Stimulated activated CD8-positive, alpha-beta memory T cell treated with anti-CD3 and anti-CD28 coated beads, Interleukin-7, amount 100 ng/mL, for 4 hours (primary cell): ENCODE results near the gene RBM19.
"Not testable (repeated sequence)": the region's sequence is repeated elsewhere in the genome, so short reads cannot be mapped to it uniquely, and the experiment has no call there.

Source experiments
- DNase-seq, 2 donors: peaks; one replicate each; pipeline ENCODE4 v3.0.0-alpha.2; 2020; ENCODE audit warnings: low read depth in 2 of 2

RBM19 gene, protein sequence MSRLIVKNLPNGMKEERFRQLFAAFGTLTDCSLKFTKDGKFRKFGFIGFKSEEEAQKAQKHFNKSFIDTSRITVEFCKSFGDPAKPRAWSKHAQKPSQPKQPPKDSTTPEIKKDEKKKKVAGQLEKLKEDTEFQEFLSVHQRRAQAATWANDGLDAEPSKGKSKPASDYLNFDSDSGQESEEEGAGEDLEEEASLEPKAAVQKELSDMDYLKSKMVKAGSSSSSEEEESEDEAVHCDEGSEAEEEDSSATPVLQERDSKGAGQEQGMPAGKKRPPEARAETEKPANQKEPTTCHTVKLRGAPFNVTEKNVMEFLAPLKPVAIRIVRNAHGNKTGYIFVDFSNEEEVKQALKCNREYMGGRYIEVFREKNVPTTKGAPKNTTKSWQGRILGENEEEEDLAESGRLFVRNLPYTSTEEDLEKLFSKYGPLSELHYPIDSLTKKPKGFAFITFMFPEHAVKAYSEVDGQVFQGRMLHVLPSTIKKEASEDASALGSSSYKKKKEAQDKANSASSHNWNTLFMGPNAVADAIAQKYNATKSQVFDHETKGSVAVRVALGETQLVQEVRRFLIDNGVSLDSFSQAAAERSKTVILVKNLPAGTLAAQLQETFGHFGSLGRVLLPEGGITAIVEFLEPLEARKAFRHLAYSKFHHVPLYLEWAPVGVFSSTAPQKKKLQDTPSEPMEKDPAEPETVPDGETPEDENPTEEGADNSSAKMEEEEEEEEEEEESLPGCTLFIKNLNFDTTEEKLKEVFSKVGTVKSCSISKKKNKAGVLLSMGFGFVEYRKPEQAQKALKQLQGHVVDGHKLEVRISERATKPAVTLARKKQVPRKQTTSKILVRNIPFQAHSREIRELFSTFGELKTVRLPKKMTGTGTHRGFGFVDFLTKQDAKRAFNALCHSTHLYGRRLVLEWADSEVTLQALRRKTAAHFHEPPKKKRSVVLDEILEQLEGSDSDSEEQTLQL

DNA sequence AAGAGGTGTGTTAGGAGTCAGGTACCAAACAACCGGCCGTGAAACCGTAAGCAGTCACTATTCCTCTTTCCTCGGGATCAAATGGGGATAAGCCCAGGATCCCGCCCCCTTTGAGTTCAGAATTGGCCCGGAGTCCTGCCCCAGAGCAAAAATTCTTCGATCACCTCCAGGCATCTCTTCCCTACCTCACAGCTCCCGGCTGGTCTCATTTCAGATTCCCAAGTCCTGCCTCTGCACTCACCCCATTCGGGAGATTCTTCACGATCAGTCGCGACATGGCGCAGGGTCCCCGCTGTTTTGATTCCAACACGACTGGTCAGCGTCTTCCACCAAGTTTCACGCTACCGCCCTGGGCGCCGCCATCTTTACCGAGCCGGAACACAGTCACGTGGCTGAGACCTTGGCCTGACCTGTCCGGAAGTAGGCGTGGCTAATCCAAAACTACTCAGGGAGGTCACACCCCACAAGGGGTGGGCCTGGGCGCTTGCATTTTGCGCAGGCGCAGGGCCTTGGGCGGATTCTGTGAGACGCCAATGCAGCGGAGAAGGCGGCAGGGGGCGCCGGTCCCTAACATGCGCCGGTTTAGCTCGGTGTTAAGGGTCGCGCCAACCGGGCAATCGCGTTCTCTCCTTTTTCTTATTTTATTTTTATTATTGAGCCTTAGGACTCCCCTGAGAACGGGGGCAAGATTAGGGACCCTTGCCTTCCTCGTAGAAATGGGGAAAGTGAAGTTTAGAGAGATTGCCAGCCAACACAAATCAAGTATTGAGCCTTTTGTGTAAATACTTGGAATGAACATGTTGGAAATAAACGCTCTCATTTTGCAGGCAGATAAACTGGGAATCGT, at the start of gene RBM19:
Gene RBM19, minus strand, starts transcription at position 375 of the 847 bp plus-strand sequence. Its CDS starts 98 bp downstream, at position 277.
- DNase-seq = peak; percentile 93 to 97

DNA sequence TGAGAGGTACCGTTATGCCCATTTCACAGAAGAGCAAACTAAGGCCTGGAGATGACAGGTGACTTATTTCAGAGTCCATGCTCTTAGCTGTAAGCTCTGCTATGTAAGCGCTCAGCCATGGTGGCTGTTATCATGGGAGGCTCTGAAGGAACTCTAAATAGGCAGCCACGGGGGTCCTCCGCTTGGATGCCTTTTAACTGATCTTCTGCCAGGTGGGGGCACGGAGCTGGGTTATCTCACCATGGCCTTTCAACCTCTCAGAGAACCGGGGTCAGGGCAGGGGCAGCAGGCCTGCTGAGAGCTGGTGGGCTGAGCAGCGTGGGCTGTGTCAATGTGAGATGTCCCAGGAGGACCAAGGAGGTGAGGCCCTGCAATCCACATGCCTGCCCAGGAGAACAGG, 49.7 kb upstream of the RBM19 start:
- DNase-seq = no peak

DNA sequence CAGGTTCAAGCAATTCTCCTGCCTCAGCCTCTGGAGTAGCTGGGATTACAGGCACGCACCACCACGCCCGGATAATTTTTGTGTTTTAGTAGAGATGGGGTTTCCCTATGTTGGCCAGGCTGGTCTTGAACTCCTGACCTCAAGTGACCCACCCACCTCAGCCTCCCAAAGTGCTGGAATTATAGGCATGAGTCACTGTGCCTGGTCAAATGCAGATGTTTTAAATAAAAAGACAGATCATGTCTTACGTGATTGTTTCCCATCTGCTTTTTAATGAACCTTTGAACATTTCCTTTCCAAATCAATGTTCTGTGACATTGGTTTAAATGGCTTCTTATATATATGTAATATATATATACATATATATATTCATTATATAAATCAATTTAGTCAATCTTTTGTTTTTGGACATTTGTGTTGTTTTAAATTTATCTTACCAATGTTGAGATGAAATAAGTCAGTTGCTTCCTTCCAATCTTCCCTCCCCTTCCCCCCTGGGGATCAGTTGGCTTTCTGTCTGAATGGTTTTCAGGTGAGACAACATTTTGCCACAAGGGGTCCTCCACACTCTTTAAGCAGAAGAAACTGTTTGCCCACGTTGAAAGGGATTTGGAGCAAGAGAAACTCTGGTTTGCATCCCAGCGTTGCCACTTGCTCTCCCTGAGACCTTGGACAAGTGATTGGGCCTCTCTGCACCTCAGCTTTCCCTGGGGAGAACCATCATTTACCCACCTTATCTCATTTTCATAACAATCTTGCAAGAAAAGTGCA, 47.6 kb upstream of the RBM19 start:
- DNase-seq = no peak

DNA sequence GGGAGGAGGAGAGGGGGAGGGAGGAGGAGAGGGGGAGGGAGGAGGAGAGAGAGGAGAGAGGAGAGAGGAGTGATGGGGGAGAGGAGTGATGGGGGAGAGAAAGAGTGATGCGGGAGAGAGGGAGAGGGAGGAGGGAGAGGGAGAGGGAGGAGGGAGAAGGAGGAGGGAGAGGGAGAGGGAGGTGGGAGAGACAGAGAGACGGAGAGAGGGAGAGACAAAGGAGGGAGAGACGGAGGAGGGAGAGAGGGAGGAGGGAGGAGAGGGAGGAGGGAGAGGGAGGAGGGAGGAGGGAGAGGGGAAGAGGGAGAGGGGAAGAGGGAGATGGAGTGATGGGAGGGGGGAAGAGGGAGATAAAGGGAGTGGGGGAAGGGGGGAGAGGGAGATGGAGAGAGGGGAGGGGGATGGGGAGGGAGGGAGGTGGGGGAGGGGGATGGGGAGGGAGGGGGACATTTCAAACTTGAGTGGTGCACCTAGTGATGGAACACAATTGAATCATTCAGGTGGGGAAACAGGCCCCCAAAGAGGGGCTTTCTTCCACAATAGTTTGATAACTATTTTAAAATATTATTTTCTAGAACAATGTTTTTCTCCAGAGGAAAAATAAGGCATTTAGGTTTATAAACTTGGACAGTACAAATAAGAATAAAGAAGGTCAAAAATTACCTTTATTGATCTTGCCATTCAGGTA, 46.8 kb upstream of the RBM19 start:
- DNase-seq = no peak

DNA sequence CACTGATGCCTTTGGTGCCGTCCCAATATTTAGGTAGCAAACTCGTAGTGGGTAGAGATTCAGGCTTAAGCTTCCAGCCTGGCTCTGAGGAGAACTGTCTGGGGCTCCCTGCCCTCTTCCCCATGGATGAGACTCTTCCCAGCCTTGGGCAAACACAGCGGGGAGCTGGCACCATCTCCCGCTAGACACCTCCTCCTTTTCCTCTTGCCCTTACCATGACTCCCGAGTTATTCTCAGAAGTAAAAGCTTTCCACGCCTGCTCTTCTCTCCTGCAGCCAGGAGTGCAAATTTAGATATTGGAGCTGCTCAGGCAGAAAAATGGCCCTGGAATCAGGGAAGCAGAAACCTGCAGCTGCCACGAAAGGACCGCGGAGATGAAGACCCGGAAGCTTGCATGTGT, 45.6 kb upstream of the RBM19 start:
- no peak for DNase-seq

DNA sequence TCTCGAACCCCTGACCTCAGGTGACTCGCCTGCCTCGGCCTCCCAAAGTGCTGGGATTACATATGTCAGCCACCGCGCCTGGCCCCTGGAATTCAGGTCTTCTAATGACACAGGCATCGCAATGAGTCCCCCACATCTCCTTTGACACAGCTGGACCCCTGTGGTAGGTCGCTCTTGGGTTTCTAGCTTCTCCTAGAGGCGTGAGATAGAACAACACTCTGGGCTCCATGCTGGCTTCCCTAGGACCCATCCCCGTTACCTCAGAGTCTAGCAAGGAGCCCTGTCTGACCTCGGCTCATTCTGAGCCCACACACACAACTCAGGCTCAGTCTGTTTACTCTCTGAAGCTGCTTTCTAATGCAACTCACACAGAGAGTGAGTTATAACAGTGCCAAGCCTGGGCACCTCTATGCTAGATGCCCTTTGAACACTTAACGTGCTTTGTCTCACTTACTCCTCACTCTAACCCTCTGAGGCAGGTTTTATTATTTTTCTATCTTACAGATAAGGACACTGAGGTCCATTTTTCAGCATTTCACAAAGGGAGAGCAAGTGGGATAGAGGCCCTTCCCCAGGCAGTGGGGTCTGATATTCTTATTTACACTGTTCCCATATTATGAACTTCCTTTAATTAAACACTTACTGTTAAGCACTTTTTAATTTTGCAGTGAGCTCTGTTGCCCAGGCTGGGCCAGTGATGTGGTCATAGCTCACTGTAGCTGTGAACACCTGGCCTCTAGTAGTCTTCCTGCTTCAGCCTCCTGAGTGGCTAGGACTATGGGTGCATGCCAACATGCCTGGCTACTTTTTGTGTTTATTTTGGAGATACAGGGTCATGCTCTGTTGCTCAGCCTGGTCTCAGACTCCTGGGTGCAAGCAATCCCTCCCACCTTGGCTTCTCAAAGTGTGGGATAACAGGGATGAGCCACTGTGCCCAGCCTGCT, 40.6 kb upstream of the RBM19 start:
- DNase-seq = no peak

DNA sequence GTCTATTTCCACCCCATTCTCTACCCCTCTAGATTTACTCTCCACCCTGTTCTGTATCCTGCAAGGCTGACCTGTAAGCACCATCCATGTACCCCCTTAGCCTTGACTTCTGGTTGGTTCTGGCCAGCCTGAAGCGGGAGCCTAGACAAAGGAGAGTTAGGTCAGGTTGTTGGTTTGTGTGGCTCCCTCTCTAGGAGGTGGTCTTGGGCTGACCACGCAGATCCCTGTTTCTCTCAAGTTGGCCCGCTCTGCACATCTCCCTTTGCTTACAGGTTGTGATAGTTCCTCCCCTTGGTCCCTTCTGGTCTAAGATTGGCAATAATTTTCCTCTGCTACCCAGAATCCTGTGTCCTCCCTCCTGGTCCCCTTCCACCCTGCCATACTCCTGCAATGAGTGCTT, 38.3 kb upstream of the RBM19 start:
- DNase-seq = no peak

DNA sequence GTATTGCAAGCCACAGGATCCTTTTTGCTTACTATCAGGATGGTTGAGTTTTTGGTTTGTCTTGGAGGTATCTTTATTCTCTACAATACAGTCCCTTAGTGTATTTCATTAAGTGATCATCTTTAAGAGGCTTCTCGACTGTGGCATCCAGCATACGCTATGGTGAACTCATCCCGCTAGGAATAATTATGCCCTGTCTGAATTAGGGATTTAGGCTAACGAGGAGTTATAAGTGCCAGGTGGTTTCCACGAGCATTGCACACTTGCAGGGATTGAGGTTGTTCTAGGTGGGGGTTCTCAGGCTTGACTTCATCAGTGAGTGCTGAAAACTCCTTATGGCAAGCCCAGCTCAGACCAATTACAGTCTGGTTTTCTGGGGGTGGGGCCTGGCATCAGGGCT, 37.2 kb upstream of the RBM19 start:
- DNase-seq = no peak

DNA sequence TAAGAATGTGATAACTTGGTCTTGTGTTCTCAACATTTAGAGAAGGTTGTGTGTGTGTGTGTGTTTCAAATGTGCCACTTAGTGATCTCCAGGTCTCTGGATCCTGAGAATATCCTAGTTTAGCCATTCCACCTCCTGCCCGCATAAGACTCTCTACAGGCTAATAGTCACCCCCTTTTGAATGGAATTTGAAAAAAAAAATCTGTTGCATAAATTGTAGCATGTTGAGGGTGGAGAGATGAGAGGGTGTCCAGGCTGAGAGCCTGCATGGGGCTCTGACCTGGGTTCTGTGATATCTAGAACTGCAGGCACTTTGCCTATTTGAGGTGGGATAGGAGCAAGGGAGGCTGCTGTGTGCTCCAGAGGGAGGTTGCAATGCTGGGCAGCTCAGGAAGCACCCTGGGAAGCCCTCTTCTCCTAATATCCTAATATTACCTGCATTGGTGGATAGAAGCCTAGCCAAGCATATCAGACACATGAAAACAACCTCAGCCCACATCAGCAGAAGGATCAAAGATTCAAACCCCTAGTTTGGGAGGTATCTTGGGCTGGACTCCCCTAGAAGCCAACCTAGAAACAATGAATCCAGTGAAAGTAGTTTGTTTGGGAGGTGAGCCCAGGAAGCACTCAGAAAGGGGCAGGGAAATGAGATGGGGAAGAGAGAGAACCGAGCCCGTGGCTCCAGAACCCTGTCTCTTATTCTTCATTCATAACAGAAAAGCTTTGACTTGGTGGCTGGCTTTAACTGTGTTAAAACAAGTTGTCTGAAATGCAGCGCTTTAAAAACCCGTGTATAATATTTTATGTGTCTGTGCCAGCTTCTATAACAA, 35.6 kb upstream of the RBM19 start:
- no peak for DNase-seq

DNA sequence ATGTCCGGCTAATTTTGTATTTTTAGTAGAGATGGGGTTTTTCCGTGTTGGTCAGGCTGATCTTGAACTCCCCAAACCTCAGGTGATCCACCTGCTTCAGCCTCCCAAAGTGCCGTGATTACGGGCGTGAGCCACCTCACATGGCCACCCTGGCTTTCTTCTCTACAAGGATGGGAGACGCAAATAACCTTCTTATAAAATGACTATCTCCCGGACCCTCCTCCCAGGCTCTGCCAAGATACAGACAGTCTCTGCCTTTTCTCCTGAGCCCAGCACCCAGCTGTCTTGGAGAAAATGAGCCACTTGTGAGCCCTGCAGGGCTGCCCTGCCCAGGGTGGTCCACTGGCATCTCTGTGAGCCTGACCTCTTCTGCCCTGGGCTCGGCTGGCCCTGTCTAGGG, 34.7 kb upstream of the RBM19 start:
- DNase-seq = no peak

DNA sequence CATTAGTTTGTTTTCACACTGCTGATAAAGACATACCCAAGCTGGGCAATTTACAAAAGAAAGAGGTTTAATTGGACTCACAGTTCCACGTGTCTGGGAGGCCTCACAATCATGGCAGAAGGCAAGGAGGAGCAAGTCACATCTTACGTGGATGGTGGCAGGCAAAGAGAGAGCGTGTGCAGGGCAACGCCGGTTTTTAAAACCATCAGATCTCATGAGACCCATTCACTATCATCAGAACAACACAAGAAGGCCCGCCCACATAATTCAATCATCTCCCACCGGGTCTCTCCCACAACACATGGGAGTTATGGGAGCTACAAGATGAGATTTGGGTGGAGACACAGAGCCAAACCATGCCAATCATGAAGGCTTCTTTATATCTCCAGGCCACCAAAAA, 34.1 kb upstream of the RBM19 start:
- DNase-seq = not testable (repeated sequence)

DNA sequence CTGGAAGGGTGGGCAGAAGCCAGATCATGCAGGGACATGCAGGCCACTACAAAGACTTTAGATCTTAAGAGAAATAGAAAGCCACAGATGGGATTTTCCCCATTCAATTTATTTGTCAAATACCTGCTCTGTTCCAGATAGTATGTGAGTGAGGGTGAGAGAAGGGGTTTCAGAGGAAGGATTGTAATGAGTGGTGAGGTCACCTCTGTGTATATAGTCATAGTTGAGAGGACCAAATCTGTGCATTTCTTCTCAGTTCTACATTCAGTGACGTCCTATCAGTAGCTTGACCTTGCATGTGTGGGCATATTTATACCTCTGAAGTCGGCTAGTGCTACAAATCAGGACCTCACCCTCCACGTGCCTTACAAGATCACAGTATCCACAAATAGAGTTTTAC, 31.2 kb upstream of the RBM19 start:
- DNase-seq = no peak

DNA sequence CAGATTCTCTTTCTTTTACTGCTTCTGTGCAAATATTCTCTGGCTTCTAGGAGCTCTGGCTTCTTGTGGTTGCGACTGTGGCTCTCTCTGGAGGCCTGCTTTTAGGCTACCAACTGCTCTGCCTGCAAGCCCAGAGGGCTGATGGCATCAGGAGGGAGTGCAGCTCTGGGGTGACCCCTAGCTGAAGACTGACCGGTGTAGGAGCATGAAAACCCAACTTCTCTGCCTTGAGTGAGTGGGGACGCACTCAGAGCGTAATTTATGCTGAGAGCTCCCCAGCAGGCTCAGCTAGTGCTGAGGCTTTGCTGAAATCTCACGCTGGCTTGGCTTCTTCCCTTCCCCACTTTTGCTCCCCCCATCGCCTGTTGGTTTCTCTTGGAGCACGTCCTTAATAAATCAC, 29.9 kb upstream of the RBM19 start:
- DNase-seq = no peak

DNA sequence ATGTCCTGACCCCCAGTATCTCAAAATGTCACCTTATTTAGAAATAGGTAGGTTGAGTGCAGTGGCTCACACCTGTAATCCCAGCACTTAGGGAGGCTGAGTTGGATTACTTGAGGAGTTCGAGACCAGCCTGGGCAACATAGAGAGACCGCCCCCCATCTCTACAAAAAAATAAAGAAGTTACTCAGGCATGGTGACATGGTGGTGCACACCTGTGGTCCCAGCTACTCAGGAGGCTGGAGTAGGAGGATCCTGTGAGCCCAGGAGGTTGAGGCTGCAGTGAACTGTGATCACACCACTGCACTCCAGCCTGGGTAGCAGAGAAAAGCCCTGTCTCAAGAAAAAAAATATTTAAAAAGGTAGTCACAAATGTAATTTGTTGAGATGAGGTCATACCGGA, 27.9 kb upstream of the RBM19 start:
- no peak for DNase-seq

DNA sequence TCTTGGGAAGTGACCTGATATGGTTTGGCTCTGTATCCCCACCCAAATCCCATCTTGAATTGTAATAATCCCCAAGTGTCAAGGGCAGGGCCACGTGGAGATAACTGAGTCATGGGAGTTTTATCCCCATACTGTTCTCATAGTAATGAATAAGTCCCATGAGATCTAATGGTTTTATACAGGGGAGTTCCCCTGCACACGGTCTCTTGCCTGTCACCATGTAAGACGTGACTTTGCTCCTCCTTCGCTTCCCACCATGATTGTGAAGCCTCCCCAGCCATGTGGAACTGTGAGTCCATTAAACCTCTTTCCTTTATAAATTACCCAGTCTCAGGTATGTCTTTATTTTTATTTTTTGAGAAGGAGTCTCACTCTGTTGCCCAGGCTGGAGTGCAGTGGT, 26.6 kb upstream of the RBM19 start:
- DNase-seq = not testable (repeated sequence)

DNA sequence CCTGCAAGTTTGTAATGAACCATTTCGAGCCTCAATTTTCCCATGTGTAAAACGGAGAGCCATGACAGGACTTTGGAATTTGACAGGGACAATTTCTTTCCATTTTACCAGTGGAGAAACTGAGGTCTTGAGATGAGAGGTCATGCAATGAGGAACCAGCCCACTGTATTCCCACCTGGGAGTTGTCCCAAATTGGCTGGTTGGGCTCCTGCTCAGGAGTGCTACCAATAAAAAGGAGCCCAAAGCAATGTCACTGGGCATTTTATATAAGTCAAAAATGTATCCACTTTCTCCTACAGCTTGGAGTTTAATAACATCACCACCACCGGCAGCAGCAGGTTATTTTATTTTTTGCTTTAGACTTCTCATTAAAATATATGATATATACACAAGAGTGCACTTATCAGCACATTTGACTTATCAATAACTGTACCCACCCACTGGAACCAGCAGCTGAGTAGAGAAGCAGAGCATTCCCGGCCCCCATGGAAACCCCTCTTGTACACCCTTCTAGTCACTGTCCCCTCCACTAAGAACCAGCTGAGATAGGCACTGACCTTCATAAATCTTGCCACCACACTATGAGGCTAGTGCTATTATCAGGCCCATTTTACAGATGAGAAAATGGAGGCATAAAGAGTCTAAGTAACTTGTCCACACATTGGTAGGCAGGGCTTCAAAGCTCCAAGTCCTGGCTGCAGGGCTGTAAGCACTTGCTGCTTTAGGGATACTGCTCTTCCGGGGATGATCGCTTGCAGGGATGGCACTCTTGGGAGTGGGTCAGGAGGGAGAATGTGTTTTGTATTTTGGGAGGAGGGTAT, 25.3 kb upstream of the RBM19 start:
- no peak for DNase-seq
